ENCODE measurements around the gene GFOD2. TPM values are rescaled to one million over a fixed set of nuclear protein-coding genes. Genes with fewer than 3 reads are reported as not detected.

The GFOD2 gene
- polyA plus RNA-seq, 2 donors, result 36.8 to 49.6 TPM

- H3K36me3 ChIP-seq (ENCODE audit: control insufficient read depth in 2 of 2, insufficient read depth in 2 of 2, low read length in 1 of 2), result peaks cover 26 to 61% of the 10 kb centered on the region in 2 donors
- no peak overlapping the region for H3K4me3 ChIP-seq (ENCODE audit: low read depth in 1 of 2, low read length in 2 of 2)
- H3K27me3 ChIP-seq (ENCODE audit: control insufficient read depth in 1 of 2, insufficient read depth in 2 of 2, low read length in 2 of 2), result no peaks in the 10 kb centered on the region
- 88 to 91% methylated on average over 8 of the region's 8 CpGs for WGBS, 2 donors
- H3K4me1 ChIP-seq (ENCODE audit: control insufficient read depth in 2 of 2, insufficient read depth in 2 of 2, low read length in 1 of 2), result no peaks in the 10 kb centered on the region
- no peaks in the 10 kb centered on the region for H3K9me3 ChIP-seq (ENCODE audit: control insufficient read depth in 2 of 2, insufficient read depth in 1 of 2, low read depth in 1 of 2, low read length in 1 of 2)
- H3K27ac ChIP-seq (ENCODE audit: low read depth in 2 of 2, low read length in 1 of 2), result no peak overlapping the region
Observed at GRCh38 chr16:67726106-67727034, 7.3 kb upstream of the GFOD2 start.

- Histone ChIP-seq H3K27me3 (ENCODE audit: control insufficient read depth in 1 of 2, insufficient read depth in 2 of 2, low read length in 2 of 2) (no peaks in the 10 kb centered on the region), H3K9me3 (ENCODE audit: control insufficient read depth in 2 of 2, insufficient read depth in 1 of 2, low read depth in 1 of 2, low read length in 1 of 2) (no peaks in the 10 kb centered on the region), H3K36me3 (ENCODE audit: control insufficient read depth in 2 of 2, insufficient read depth in 2 of 2, low read length in 1 of 2) (peaks cover 13 to 38% of the 10 kb centered on the region in 2 donors), H3K4me3 (ENCODE audit: low read depth in 1 of 2, low read length in 2 of 2) (no peak overlapping the region), H3K4me1 (ENCODE audit: control insufficient read depth in 2 of 2, insufficient read depth in 2 of 2, low read length in 1 of 2) (no peaks in the 10 kb centered on the region), H3K27ac (ENCODE audit: low read depth in 2 of 2, low read length in 1 of 2) (no peak overlapping the region)
- 90 to 91% methylated on average over 5 of the region's 5 CpGs for WGBS, 2 donors
Observed at GRCh38 chr16:67723911-67724305, 4.8 kb upstream of the GFOD2 start.

GRCh38 chr16:67723151-67723910 is 4.2 kb upstream of the GFOD2 start:
- no peaks in the 10 kb centered on the region for H3K9me3 ChIP-seq (ENCODE audit: control insufficient read depth in 2 of 2, insufficient read depth in 1 of 2, low read depth in 1 of 2, low read length in 1 of 2)
- H3K27ac ChIP-seq (ENCODE audit: low read depth in 2 of 2, low read length in 1 of 2), result no peak overlapping the region
- 86 to 94% methylated on average over 5 of the region's 5 CpGs for WGBS, 2 donors
- H3K4me1 ChIP-seq (ENCODE audit: control insufficient read depth in 2 of 2, insufficient read depth in 2 of 2, low read length in 1 of 2), result peaks cover 0 to 4% of the 10 kb centered on the region in 2 donors
- H3K4me3 ChIP-seq (ENCODE audit: low read depth in 1 of 2, low read length in 2 of 2), result no peak overlapping the region
- H3K27me3 ChIP-seq (ENCODE audit: control insufficient read depth in 1 of 2, insufficient read depth in 2 of 2, low read length in 2 of 2), result no peaks in the 10 kb centered on the region
- H3K36me3 ChIP-seq (ENCODE audit: control insufficient read depth in 2 of 2, insufficient read depth in 2 of 2, low read length in 1 of 2), result peaks cover 13 to 32% of the 10 kb centered on the region in 2 donors

GRCh38 chr16:67720236-67720635 is 1.1 kb upstream of the GFOD2 start:
- no peak overlapping the region for H3K27ac ChIP-seq (ENCODE audit: low read depth in 2 of 2, low read length in 1 of 2)
- WGBS, 2 donors, result 30 to 34% methylated on average over 1 of the region's 1 CpG
- no peak overlapping the region for H3K4me3 ChIP-seq (ENCODE audit: low read depth in 1 of 2, low read length in 2 of 2)

GRCh38 chr16:67719778-67720144 is 645 bp upstream of the GFOD2 start:
- Histone ChIP-seq H3K4me1 (ENCODE audit: control insufficient read depth in 2 of 2, insufficient read depth in 2 of 2, low read length in 1 of 2) (peaks cover 0 to 5% of the 10 kb centered on the region in 2 donors), H3K27ac (ENCODE audit: low read depth in 2 of 2, low read length in 1 of 2) (peak overlapping the region; percentile 84 to 89), H3K9me3 (ENCODE audit: control insufficient read depth in 2 of 2, insufficient read depth in 1 of 2, low read depth in 1 of 2, low read length in 1 of 2) (no peaks in the 10 kb centered on the region), H3K27me3 (ENCODE audit: control insufficient read depth in 1 of 2, insufficient read depth in 2 of 2, low read length in 2 of 2) (no peaks in the 10 kb centered on the region), H3K36me3 (ENCODE audit: control insufficient read depth in 2 of 2, insufficient read depth in 2 of 2, low read length in 1 of 2) (peaks cover under 1 to 11% of the 10 kb centered on the region in 2 donors), H3K4me3 (ENCODE audit: low read depth in 1 of 2, low read length in 2 of 2) (peak overlapping the region; percentile 94 to 96)
- 3 to 5% methylated on average over 5 of the region's 5 CpGs for WGBS, 2 donors

More at GRCh38 chr16:67720236-67720635, 1.1 kb upstream of the GFOD2 start:
- Histone ChIP-seq H3K9me3 (ENCODE audit: control insufficient read depth in 2 of 2, insufficient read depth in 1 of 2, low read depth in 1 of 2, low read length in 1 of 2) (no peaks in the 10 kb centered on the region), H3K36me3 (ENCODE audit: control insufficient read depth in 2 of 2, insufficient read depth in 2 of 2, low read length in 1 of 2) (peaks cover 5 to 11% of the 10 kb centered on the region in 2 donors), H3K27me3 (ENCODE audit: control insufficient read depth in 1 of 2, insufficient read depth in 2 of 2, low read length in 2 of 2) (no peaks in the 10 kb centered on the region), H3K4me1 (ENCODE audit: control insufficient read depth in 2 of 2, insufficient read depth in 2 of 2, low read length in 1 of 2) (peaks cover 0 to 5% of the 10 kb centered on the region in 2 donors)

- no peaks in the 10 kb centered on the region for H3K9me3 ChIP-seq (ENCODE audit: control insufficient read depth in 2 of 2, insufficient read depth in 1 of 2, low read depth in 1 of 2, low read length in 1 of 2)
- 1 to 2% methylated on average over 14 of the region's 14 CpGs for WGBS, 2 donors
- peaks cover 0 to 5% of the 10 kb centered on the region in 2 donors for H3K36me3 ChIP-seq (ENCODE audit: control insufficient read depth in 2 of 2, insufficient read depth in 2 of 2, low read length in 1 of 2)
- peak overlapping the region; percentile 18 to 89 for H3K27ac ChIP-seq (ENCODE audit: low read depth in 2 of 2, low read length in 1 of 2)
- H3K4me3 ChIP-seq (ENCODE audit: low read depth in 1 of 2, low read length in 2 of 2), result peak overlapping the region; percentile 94 to 96
- peaks cover 0 to 5% of the 10 kb centered on the region in 2 donors for H3K4me1 ChIP-seq (ENCODE audit: control insufficient read depth in 2 of 2, insufficient read depth in 2 of 2, low read length in 1 of 2)
- no peaks in the 10 kb centered on the region for H3K27me3 ChIP-seq (ENCODE audit: control insufficient read depth in 1 of 2, insufficient read depth in 2 of 2, low read length in 2 of 2)
Observed at GRCh38 chr16:67718668-67719047, 458 bp downstream of the GFOD2 start.

GRCh38 chr16:67716097-67716496 is 3.0 kb downstream of the GFOD2 start:
- peak overlapping the region in 1 of 2 donors; percentile 32 for H3K4me3 ChIP-seq (ENCODE audit: low read depth in 1 of 2, low read length in 2 of 2)
- H3K9me3 ChIP-seq (ENCODE audit: control insufficient read depth in 2 of 2, insufficient read depth in 1 of 2, low read depth in 1 of 2, low read length in 1 of 2), result no peaks in the 10 kb centered on the region
- H3K27me3 ChIP-seq (ENCODE audit: control insufficient read depth in 1 of 2, insufficient read depth in 2 of 2, low read length in 2 of 2), result no peaks in the 10 kb centered on the region
- peaks cover 0 to 2% of the 10 kb centered on the region in 2 donors for H3K36me3 ChIP-seq (ENCODE audit: control insufficient read depth in 2 of 2, insufficient read depth in 2 of 2, low read length in 1 of 2)
- H3K27ac ChIP-seq (ENCODE audit: low read depth in 2 of 2, low read length in 1 of 2), result no peak overlapping the region
- peaks cover 0 to 5% of the 10 kb centered on the region in 2 donors for H3K4me1 ChIP-seq (ENCODE audit: control insufficient read depth in 2 of 2, insufficient read depth in 2 of 2, low read length in 1 of 2)
- 71 to 90% methylated on average over 2 of the region's 2 CpGs for WGBS, 2 donors

GRCh38 chr16:67714522-67714921 is 4.6 kb downstream of the GFOD2 start:
- H3K27me3 ChIP-seq (ENCODE audit: control insufficient read depth in 1 of 2, insufficient read depth in 2 of 2, low read length in 2 of 2), result no peaks in the 10 kb centered on the region
- peaks cover 0 to 2% of the 10 kb centered on the region in 2 donors for H3K36me3 ChIP-seq (ENCODE audit: control insufficient read depth in 2 of 2, insufficient read depth in 2 of 2, low read length in 1 of 2)
- H3K27ac ChIP-seq (ENCODE audit: low read depth in 2 of 2, low read length in 1 of 2), result no peak overlapping the region
- WGBS, 2 donors, result 68 to 86% methylated on average over 1 of the region's 1 CpG
- H3K4me1 ChIP-seq (ENCODE audit: control insufficient read depth in 2 of 2, insufficient read depth in 2 of 2, low read length in 1 of 2), result peaks cover 0 to 5% of the 10 kb centered on the region in 2 donors
- no peak overlapping the region for H3K4me3 ChIP-seq (ENCODE audit: low read depth in 1 of 2, low read length in 2 of 2)
- no peaks in the 10 kb centered on the region for H3K9me3 ChIP-seq (ENCODE audit: control insufficient read depth in 2 of 2, insufficient read depth in 1 of 2, low read depth in 1 of 2, low read length in 1 of 2)

- peaks cover 0 to 5% of the 10 kb centered on the region in 2 donors for H3K4me1 ChIP-seq (ENCODE audit: control insufficient read depth in 2 of 2, insufficient read depth in 2 of 2, low read length in 1 of 2)
- H3K27me3 ChIP-seq (ENCODE audit: control insufficient read depth in 1 of 2, insufficient read depth in 2 of 2, low read length in 2 of 2), result no peaks in the 10 kb centered on the region
- H3K4me3 ChIP-seq (ENCODE audit: low read depth in 1 of 2, low read length in 2 of 2), result no peak overlapping the region
- H3K9me3 ChIP-seq (ENCODE audit: control insufficient read depth in 2 of 2, insufficient read depth in 1 of 2, low read depth in 1 of 2, low read length in 1 of 2), result no peaks in the 10 kb centered on the region
- whole genome bisulfite sequencing, 2 donors, result 78 to 79% methylated on average over 5 of the region's 5 CpGs
- H3K36me3 ChIP-seq (ENCODE audit: control insufficient read depth in 2 of 2, insufficient read depth in 2 of 2, low read length in 1 of 2), result peaks cover 0 to 2% of the 10 kb centered on the region in 2 donors
- peak overlapping the region in 1 of 2 donors; percentile 48 for H3K27ac ChIP-seq (ENCODE audit: low read depth in 2 of 2, low read length in 1 of 2)
Observed at GRCh38 chr16:67713647-67714273, 5.4 kb downstream of the GFOD2 start.

All from esophagus (tissue), 2 donors.